Activated CD4-positive, alpha-beta T cell treated with anti-CD3 and anti-CD28 coated beads, Interleukin-2, amount 50 U/mL, for 48 hours (primary cell): ENCODE results near the gene RIT2.

Source experiments
- DNase-seq, 2 experiments: peaks; one replicate each; pipeline ENCODE4 v3.0.0-alpha.2; 2020

Gene RIT2

DNA sequence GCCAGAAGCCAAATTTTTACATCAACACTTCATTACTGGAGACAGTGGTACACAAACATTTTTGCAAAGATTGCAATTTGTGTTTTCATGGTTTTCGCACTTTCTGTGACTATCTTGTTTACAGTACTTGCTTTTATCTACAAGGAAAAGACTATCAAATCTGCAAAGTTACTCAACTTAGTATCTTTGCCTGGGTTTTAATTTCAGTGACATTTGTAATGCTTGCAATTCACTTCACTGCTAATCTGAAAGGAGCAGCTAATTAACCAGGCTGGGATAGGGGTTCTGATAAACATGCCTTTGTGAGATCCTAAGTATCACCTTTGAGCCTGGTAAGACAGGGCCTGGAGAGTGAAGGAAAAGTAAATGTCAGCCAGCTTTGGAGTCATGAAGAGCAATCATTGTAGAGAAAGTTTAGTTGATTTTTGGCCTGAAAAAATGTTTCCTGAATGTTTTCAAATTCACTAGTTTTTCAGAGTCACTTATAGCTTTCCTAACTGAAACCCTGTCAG, 194.2 kb downstream of the RIT2 start:
- no peak for DNase-seq

DNA sequence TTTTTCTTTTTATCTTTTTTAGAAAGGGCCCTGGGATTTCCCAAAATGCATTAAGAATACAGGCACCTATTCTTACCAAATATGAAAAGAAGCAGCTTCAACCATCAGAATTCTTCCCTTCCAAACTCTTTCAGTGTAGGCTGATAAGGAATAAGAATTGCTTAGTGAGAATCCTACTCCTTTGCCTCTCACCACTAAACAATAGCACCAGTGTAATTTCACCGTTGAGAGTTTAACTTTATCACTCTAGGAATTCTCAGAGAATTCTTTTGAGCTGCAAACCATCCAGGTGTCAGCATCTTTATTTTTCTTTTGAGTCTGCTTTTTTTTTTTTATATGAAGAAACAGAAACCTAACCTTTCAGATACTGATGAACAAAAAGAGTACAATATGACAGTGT, 194.9 kb downstream of the RIT2 start:
- no peak for DNase-seq

DNA sequence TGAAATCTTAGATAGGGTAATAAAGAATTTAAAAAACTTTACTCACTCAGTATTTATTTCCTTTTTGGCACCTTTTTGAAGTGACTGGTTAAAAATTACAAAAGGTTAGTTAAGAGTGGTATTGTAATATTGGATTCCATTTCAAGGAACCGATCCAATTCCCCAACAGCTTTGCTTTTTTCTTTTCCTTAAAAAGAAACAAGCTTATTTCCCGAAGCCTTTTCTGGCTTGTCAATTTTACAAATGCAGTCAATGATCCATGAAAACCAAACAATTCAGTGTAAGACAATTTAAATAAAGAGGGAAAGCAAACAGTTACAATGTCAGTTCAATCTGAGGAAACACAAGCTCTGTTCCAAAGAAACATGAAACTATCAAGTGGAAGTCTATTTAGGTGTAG, 200.2 kb downstream of the RIT2 start:
- no peak for DNase-seq

- DNase-seq: no peak
These were observed 201.0 kb downstream of the RIT2 start for GRCh38 chr18:42914476-42914875.

DNA sequence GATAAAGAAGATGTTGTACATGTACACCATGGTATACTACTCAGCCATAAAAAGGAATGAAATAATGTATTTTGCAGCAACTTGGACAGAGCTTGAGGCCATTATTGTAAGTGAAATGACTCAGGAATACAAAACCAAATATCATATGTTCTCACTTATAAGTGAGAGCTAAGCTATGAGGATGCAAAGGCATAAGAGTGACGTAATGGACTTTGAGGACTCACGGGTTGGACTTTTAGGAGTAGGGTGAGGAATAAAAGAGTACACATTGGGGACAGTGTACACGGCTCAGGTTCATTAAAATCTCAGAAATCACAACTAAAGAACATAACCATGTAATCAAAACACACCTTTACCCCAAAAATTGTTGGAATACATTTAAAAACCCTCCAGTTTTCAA, 206.4 kb downstream of the RIT2 start:
- no peak for DNase-seq

DNA sequence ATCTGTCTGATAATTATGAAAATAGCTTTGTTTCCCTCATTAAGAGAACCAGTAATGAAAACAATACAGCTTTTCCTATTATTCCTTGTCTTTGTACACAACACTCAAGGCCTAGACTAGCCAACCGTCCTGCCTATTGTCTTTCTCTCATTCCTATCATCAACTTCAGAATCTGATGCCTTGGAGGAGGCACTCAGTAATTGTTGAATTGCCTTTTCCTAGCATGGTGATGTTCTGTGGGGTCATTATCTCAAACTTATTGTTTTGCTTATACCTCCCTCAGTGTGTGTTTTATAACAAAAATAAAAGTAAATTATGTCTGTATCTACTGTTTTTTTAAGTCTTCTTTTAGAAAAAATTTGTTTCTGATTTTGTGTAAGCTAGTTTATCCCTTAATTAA, 208.7 kb downstream of the RIT2 start:
- DNase-seq: no peak

- DNase-seq: no peak
These were observed 214.3 kb downstream of the RIT2 start for GRCh38 chr18:42901161-42901560.

- DNase-seq: no peak
These were observed 221.5 kb downstream of the RIT2 start for GRCh38 chr18:42893977-42894376.

- DNase-seq: no peak
These were observed 223.3 kb downstream of the RIT2 start for GRCh38 chr18:42892181-42892580.

DNA sequence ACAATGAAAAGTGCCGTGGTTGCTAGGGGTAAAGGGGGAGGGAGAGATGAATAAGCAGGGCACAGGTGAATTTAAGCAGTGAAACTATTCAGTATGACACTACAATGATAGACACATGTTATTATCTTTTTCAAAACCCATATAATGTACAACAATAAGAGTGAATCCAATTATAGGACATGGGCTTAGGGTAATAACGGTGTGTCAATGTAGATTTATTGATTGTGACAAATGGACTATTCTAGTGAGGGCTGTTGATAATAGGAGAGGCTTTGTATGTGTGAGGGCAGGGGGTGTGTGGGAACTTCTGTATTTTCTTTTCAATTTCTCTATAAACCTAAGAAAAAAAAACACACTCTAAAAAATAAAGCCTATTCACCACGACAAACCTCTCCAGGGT, 223.8 kb downstream of the RIT2 start:
- no peak for DNase-seq

DNA sequence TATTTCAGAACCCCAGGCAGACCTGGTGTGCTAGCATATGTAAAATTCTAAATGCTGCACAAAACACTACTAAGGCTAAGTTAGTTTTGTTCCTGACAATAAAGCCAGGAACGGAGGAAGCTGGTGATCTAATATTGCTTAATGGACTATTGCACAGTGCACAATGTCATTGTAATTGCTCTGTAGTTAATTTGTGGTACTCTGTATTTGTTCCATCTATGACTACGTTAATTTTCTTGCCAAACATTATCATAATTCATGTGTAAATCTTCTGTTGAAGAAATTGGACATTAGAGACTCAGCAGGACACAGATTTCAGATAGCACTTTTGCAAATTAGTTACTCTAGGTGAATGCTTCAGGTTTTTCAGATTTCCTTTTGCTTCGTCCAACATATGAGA, 232.3 kb downstream of the RIT2 start:
- no peak for DNase-seq

GRCh38 chr18:42882122-42882521, 233.4 kb downstream of the RIT2 start:
- no peak for DNase-seq

GRCh38 chr18:42872838-42873237, 242.6 kb downstream of the RIT2 start:
- DNase-seq: no peak

GRCh38 chr18:42864876-42865275, 250.6 kb downstream of the RIT2 start:
- DNase-seq: no peak

DNA sequence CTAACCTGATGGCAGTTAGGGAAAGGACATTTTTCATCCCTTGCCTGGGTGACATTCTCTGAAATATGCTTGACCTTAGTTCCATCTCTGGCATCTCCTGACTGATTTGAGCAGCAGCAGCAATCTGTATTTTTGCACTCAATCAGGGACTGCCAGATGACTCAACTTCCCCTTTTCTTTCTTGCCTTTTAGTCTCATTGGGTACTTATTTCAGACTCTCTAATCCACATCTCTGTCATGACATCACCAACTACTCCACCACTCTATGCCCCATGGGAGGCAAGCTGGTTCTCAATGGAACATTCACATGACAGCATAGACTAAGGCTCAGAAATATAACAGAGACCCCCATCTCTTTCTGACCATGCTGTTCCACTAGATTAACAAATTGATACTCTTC, 254.2 kb downstream of the RIT2 start:
- DNase-seq: no peak

DNA sequence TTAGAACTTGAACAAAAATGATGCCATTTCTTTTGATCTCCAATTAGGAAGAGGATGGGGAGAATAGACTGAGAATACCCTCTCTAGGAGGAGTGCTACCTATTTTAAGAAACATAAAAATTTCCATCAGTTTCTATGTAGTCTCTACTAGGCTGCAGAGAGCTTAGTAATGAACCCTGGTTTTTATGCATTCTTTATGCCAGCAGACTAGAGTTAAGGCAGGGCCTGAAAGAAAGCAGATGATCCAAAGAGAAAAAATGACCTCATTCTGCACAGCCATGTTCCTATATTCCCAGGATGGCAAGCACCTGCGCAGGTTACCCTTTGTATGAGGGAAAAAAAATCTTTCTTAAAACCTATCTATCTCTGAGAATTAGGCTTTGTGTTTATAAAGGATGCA, 254.9 kb downstream of the RIT2 start:
- DNase-seq: no peak

DNA sequence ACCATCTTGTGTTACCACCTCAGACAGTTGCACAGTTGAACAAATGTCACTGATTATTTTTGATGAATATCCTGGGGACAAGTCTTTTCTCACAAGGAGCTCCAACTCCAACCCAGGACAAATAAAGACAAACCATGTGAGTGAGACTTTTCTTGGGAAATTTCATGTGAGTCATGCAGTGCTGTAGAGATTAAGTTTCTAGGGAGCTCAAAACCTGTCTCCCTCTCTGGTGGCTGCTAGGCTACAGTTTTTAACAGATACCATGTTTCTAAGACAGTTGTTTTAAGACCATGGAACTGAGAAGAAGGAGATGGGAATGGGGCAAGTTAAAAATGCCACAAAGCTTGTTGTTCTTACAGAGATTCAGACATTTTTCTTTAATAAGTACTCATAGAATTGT, 255.5 kb downstream of the RIT2 start:
- DNase-seq: no peak

- no peak for DNase-seq
These were observed 260.9 kb downstream of the RIT2 start for GRCh38 chr18:42854558-42854957.

GRCh38 chr18:42850174-42851083, 265.1 kb downstream of the RIT2 start:
- no peak for DNase-seq

- no peak for DNase-seq
These were observed 276.1 kb downstream of the RIT2 start for GRCh38 chr18:42839408-42839807.

DNA sequence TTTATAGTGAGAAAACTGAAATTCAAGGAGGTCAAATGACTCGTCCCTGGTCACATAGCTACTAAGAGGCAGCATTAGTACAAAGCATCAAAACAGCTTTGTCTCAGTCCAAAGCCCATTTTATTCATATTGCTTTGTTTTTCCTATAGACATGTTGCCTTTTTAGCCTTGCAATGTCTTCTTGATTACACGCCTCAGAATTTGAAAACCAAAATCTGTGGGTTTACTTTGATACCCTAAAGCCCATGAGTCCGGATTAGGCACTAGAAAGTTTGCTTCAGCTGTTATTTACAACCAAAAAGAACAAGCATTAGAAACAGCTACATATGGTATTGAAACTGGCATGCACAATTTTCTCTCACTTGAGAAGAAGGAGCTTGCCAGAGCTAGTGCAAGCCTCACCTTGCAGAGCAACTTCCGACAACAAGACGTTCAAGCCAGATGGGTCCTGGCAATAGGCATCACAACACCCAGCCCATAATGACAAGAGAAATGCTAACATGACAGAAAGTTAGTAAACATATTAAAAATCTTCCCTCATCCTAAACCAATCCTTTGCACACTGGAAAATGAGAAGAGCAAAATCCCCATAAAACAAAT, 276.8 kb downstream of the RIT2 start:
- DNase-seq: no peak

DNA sequence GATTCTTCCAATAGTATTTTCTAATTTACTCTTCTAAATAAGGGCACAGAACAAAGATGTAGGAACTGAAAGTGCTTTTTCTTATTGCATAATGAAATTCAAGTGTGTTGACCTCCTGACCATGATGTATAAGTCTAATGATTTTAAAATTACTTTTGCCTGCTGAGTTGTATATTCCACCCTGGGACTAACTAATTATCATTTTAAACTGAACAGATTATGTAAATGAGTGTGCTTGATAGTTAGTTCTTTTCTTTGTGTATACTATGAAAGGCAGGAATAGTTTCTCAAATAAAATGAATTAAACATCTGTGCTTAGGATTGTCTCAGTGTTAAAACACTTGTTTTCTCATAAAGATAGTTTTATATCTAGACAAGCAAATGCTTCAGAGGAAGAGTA, 284.5 kb downstream of the RIT2 start:
- DNase-seq: no peak

GRCh38 chr18:42828881-42829280, 286.6 kb downstream of the RIT2 start:
- no peak for DNase-seq

DNA sequence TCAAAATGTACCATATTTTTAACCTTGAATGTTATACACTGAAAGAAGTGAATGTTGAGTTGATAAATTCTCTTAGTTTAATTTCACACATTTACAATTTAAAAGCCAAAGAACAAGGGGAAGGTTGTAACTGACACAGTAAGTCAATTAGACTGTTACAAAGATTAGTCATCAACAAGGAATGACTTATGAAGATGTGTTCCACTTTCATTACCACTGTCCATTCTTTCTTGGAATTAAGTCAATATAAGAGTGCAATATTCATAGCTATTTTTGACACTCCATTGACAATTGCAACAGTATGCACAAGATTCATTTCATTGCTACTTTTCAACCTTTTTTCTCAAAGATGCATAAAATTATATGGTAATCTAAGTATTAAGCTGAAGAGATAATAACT, 291.3 kb downstream of the RIT2 start:
- DNase-seq: no peak

GRCh38 chr18:42822711-42823110, 292.8 kb downstream of the RIT2 start:
- DNase-seq: no peak
